Ascending aorta (tissue), 2 donors: ENCODE results near the gene FAT1. TPM values are rescaled to one million over a fixed set of nuclear protein-coding genes. Genes with fewer than 3 reads are reported as not detected.

Experiments used
- DNase-seq, 2 donors: peaks; one replicate each; pipeline ENCODE4 v3.0.0-alpha.2; 2019; ENCODE audit warnings: low spot score in 2 of 2
- H3K27ac ChIP-seq, 2 donors: fragments of 200-600 bp; sonication (generic); one replicate each; pipeline ENCODE4 v1.5.1; 2016 to 2017; ENCODE audit warnings: mild to moderate bottlenecking in 1 of 2
- H3K27me3 ChIP-seq: fragments of 200-600 bp; sonication (generic); one replicate; pipeline ENCODE4 v1.5.1; 2017
- H3K36me3 ChIP-seq, 2 donors: fragments of 200-600 bp; sonication (generic); one replicate each; pipeline ENCODE4 v1.5.1; 2016
- H3K4me1 ChIP-seq, 2 donors: fragments of 200-600 bp; sonication (generic); one replicate each; pipeline ENCODE4 v1.5.1; 2016 to 2017; ENCODE audit warnings: mild to moderate bottlenecking in 1 of 2
- H3K4me3 ChIP-seq, 2 donors: fragments of 200-600 bp; sonication (generic); one replicate each; pipeline ENCODE4 v1.5.1; 2016 to 2017; ENCODE audit warnings: mild to moderate bottlenecking in 1 of 2
- H3K9me3 ChIP-seq, 2 donors: fragments of 200-600 bp; sonication (generic); one replicate each; pipeline ENCODE4 v1.5.1; 2016
- CTCF ChIP-seq, 3 experiments: fragments of 200-600 bp in 2 of 3; fragments of 450-650 bp in 1 of 3; sonication (generic) in 2 of 3; IDR thresholded peaks; one replicate each; pipeline ENCODE4 v1.5.1; 2016 to 2019; ENCODE audit warnings: antibody characterized with exemption in 3 of 3, mild to moderate bottlenecking in 1 of 3, moderate library complexity in 1 of 3
- intact Hi-C: fragments of 100-400 bp; cut with DNase I; formaldehyde crosslinking; loops from one replicate; pipeline ENCODE4 v1.15.1; 2023
- total RNA-seq: library from RNA; depleted of rRNA; stranded (reverse); fragments of >200 nt; gene quantifications from one replicate; pipeline ENCODE4 v1.1.0, GENCODE V29; 2016

Gene FAT1
- total RNA-seq, 1 donor from 2014 or later = 52.9 TPM

GRCh38 chr4:186701273-186701672 lies 22.4 kb downstream of the FAT1 start:
- intact Hi-C loops = loop anchor here (1.0 kb wide), 1 partner anchor 22 kb away; the partner anchor contains the start of gene FAT1
- Histone ChIP-seq H3K27ac (peak overlapping the region; percentile 63 to 79), H3K27me3 (no peaks in the 10 kb centered on the region), H3K36me3 (no peaks in the 10 kb centered on the region), H3K4me3 (peak overlapping the region in 1 of 2 donors; percentile 0), H3K9me3 (no peaks in the 10 kb centered on the region), H3K4me1 (peaks cover 26 to 47% of the 10 kb centered on the region in 2 donors)
- no peak for TF ChIP-seq CTCF (IDR thresholded peaks at IDR 0.05)
- peak in 1 of 2 donors; percentile 65 for DNase-seq

GRCh38 chr4:186700746-186701145 lies 22.9 kb downstream of the FAT1 start:
- Histone ChIP-seq H3K36me3 (no peaks in the 10 kb centered on the region), H3K4me1 (peaks cover 26 to 51% of the 10 kb centered on the region in 2 donors), H3K4me3 (no peak overlapping the region), H3K27ac (peak overlapping the region; percentile 63 to 79), H3K9me3 (no peaks in the 10 kb centered on the region), H3K27me3 (no peaks in the 10 kb centered on the region)
- peak; percentile 21 to 86 for DNase-seq
- intact Hi-C loops = loop anchor here (1.0 kb wide), 1 partner anchor 23 kb away; the partner anchor contains the start of gene FAT1
- no peak for TF ChIP-seq CTCF (IDR thresholded peaks at IDR 0.05)

- Histone ChIP-seq H3K4me3 (no peak overlapping the region), H3K27me3 (no peaks in the 10 kb centered on the region), H3K4me1 (peaks cover 24 to 47% of the 10 kb centered on the region in 2 donors), H3K36me3 (no peaks in the 10 kb centered on the region), H3K9me3 (no peaks in the 10 kb centered on the region), H3K27ac (peak overlapping the region; percentile 63 to 79)
- TF ChIP-seq CTCF (IDR thresholded peaks at IDR 0.05) = no peak
- intact Hi-C loops = no loop called here
- peak; percentile 39 to 86 for DNase-seq
Observed at GRCh38 chr4:186699881-186700397, 23.7 kb downstream of the FAT1 start.

GRCh38 chr4:186699298-186699697 lies 24.4 kb downstream of the FAT1 start:
- H3K27ac ChIP-seq = peak overlapping the region; percentile 63 to 79
- H3K9me3 ChIP-seq = no peaks in the 10 kb centered on the region
- H3K27me3 ChIP-seq = no peaks in the 10 kb centered on the region
- no peak overlapping the region for H3K4me3 ChIP-seq
- H3K4me1 ChIP-seq = peaks cover 23 to 52% of the 10 kb centered on the region in 2 donors
- DNase-seq = no peak
- no peak for TF ChIP-seq CTCF (IDR thresholded peaks at IDR 0.05)
- intact Hi-C loops = no loop called here
- no peaks in the 10 kb centered on the region for H3K36me3 ChIP-seq

GRCh38 chr4:186698525-186698924 lies 25.1 kb downstream of the FAT1 start:
- intact Hi-C loops = no loop called here
- H3K9me3 ChIP-seq = no peaks in the 10 kb centered on the region
- no peak overlapping the region for H3K27ac ChIP-seq
- no peak for TF ChIP-seq CTCF (IDR thresholded peaks at IDR 0.05)
- H3K4me1 ChIP-seq = peaks cover 23 to 48% of the 10 kb centered on the region in 2 donors
- no peak for DNase-seq
- no peak overlapping the region for H3K4me3 ChIP-seq
- no peaks in the 10 kb centered on the region for H3K36me3 ChIP-seq
- no peaks in the 10 kb centered on the region for H3K27me3 ChIP-seq
